Calu3 (cell line): ENCODE data around the gene FFAR2. TPM values are rescaled to one million over a fixed set of nuclear protein-coding genes. Genes with fewer than 3 reads are reported as not detected.
A peak's percentile ranks its signal among the peaks of the same experiment; 100 is the strongest.

ENCODE experiments used
- BruUV-seq: library from RNA; stranded (reverse); fragments of 400-500 nt; replicated peaks from 2 replicates; lab custom pipeline; 2021; lab: Mats Ljungman, UMichigan
- CTCF ChIA-PET: fragments of 300-600 bp; sonication (Branson Sonifier 250); formaldehyde crosslinking; loops from one replicate; lab custom pipeline; 2022; ENCODE audit warnings: antibody characterized with exemption; lab: Charles Lee
- DNase-seq: peaks from one replicate; pipeline ENCODE4 v3.0.0; 2022
- H3K27ac Mint-ChIP-seq: one replicate; pipeline ENCODE4 v1.8.0; 2022; ENCODE audit warnings: mixed read lengths; ENCODE audit not compliant: unreplicated experiment
- H3K27me3 Mint-ChIP-seq: one replicate; pipeline ENCODE4 v1.8.0; 2022; ENCODE audit warnings: mixed read lengths; ENCODE audit not compliant: unreplicated experiment
- H3K36me3 Mint-ChIP-seq: one replicate; pipeline ENCODE4 v1.8.0; 2022; ENCODE audit warnings: mild to moderate bottlenecking, moderate library complexity, mixed read lengths; ENCODE audit not compliant: insufficient read depth, unreplicated experiment
- H3K4me1 Mint-ChIP-seq: one replicate; pipeline ENCODE4 v1.8.0; 2022; ENCODE audit warnings: mild to moderate bottlenecking, low read depth, mixed read lengths; ENCODE audit not compliant: unreplicated experiment
- H3K4me3 Mint-ChIP-seq: one replicate; pipeline ENCODE4 v1.8.0; 2022; ENCODE audit warnings: mild to moderate bottlenecking, low read depth, moderate library complexity, mixed read lengths; ENCODE audit not compliant: unreplicated experiment
- H3K9me3 Mint-ChIP-seq: one replicate; pipeline ENCODE4 v1.8.0; 2022; ENCODE audit warnings: low read depth, mixed read lengths; ENCODE audit not compliant: unreplicated experiment
- intact Hi-C: fragments of 100-400 bp; cut with micrococcal nuclease; formaldehyde crosslinking; loops from one replicate; pipeline ENCODE4 v1.10.0; 2022; ENCODE audit not compliant: unreplicated experiment
- total RNA-seq: library from RNA; stranded (reverse); gene quantifications from 2 replicates; pipeline ENCODE4 v1.2.3, GENCODE V29; 2022
- TF ChIP-seq, protein P1 (sequence below): fragments of 200-600 bp; IDR thresholded peaks from one replicate; pipeline ENCODE4 v1.8.0; 2022; ENCODE audit warnings: antibody characterized with exemption; ENCODE audit not compliant: unreplicated experiment

Gene FFAR2
- total RNA-seq, 1 experiment from 2014 or later, result not detected

DNA sequence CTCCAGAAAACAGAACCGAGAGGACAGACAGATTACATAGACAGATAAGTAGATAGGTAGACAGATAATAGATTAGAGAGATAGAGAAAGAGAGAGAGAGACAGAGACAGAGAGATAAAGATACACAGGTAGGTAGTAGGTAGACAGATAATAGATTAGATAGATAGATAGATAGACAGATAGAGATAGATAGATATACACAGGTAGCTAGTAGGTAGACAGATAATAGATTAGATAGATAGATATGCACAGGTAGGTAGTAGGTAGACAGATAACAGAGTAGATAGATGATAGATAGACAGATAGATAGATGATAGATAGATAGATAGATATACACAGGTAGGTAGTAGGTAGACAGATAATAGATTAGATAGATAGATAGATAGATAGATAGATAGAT is 10.1 kb downstream of the FFAR2 start:
- DNase-seq, result no peak
- Mint-ChIP-seq H3K4me3 (no peak overlapping the region), H3K4me1 (peaks cover 39% of the 10 kb centered on the region), H3K27me3 (peaks cover 35% of the 10 kb centered on the region), H3K36me3 (no peaks in the 10 kb centered on the region), H3K27ac (no peak overlapping the region), H3K9me3 (no peaks in the 10 kb centered on the region)
- TF ChIP-seq, protein P1, sequence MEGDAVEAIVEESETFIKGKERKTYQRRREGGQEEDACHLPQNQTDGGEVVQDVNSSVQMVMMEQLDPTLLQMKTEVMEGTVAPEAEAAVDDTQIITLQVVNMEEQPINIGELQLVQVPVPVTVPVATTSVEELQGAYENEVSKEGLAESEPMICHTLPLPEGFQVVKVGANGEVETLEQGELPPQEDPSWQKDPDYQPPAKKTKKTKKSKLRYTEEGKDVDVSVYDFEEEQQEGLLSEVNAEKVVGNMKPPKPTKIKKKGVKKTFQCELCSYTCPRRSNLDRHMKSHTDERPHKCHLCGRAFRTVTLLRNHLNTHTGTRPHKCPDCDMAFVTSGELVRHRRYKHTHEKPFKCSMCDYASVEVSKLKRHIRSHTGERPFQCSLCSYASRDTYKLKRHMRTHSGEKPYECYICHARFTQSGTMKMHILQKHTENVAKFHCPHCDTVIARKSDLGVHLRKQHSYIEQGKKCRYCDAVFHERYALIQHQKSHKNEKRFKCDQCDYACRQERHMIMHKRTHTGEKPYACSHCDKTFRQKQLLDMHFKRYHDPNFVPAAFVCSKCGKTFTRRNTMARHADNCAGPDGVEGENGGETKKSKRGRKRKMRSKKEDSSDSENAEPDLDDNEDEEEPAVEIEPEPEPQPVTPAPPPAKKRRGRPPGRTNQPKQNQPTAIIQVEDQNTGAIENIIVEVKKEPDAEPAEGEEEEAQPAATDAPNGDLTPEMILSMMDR, result no peak
- intact Hi-C loops, result no loop called here
- CTCF ChIA-PET, result interaction anchor here (0.6 to 1.2 kb wide), 2 partner anchors 10 to 144 kb away, joined by 3 read pairs; no protein-coding TSS in a partner anchor
- BruUV-seq, result no TSS peak

DNA sequence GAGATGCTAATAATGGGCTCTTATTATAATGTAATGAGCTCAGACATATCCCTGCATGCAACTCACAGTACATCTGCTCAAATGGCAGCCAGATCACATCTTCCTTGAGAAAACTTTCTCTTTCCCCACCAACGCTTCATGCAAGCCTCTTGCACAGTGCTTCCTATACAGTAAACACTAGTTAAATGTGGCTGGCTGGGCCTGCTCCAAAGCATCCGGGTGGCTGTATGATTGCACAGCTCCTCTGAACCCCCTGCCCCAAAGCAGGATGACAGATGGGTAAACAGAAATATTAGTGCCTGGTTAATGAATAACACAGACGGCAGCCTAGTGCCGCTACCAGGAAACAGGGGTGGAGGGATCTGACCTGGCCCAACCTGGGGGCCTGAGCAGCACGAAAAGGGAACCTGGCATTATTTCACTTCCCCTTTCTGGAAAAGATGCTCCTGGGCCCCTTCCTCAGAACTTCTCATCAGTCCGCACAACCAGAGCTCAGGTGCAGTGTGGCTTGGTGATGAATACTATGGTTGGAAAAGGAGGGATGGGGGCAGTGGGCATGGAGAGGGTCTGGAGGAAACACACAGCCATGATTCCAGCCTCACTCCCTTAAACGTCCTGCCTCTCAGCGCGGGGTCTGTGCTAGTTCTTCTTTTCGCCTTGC is 10.8 kb downstream of the FFAR2 start:
- intact Hi-C loops, result no loop called here
- Mint-ChIP-seq H3K4me1 (peaks cover 39% of the 10 kb centered on the region), H3K27ac (no peak overlapping the region), H3K36me3 (no peaks in the 10 kb centered on the region), H3K4me3 (no peak overlapping the region), H3K27me3 (peaks cover 36% of the 10 kb centered on the region), H3K9me3 (no peaks in the 10 kb centered on the region)
- TF ChIP-seq, protein P1, result no peak
- DNase-seq, result peak; percentile 56
- CTCF ChIA-PET, result interaction anchor here (0.6 to 1.3 kb wide), 4 partner anchors 9 to 144 kb away, joined by 3 read pairs; no protein-coding TSS in a partner anchor
- BruUV-seq, result no TSS peak

DNA sequence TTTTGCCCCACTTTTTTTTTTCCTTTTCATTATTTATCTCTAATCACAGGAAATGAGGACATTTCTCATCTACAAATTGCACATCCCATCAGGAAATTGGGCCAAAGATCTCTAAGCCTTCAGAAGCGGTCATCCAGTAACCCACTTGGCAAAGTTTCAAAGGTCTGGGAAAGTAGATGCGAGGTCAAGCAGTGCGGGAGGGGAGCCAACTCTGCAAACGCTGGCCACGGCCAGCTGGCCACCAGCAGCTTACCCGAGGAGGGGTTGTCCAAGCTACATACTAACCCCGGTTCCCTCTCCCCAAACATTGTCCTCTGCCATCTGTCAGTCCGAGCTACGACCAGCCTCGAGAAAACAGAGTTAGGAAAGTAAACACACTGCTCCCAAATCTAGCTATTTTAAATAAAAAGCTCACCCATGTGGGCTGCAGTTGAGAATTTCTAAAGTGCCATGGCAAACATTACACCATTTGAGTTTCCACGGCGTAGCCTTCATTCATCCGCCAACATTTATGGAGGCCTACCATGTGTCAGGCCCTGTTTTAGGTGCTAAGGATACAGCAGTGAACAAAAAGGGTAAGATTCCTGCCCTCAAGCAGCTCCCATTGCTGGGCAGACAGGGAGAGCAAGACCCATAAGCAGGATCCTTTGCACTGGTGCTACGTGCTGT is 11.5 kb downstream of the FFAR2 start:
- Mint-ChIP-seq H3K4me1 (peaks cover 39% of the 10 kb centered on the region), H3K4me3 (no peak overlapping the region), H3K9me3 (no peaks in the 10 kb centered on the region), H3K27me3 (peaks cover 41% of the 10 kb centered on the region), H3K36me3 (no peaks in the 10 kb centered on the region), H3K27ac (no peak overlapping the region)
- BruUV-seq, result no TSS peak
- CTCF ChIA-PET, result interaction anchor here (1.1 to 1.3 kb wide), 3 partner anchors 9 to 39 kb away, joined by 3 read pairs; no protein-coding TSS in a partner anchor
- intact Hi-C loops, result no loop called here
- peak; percentile 11 for DNase-seq
- TF ChIP-seq, protein P1, result no peak

DNA sequence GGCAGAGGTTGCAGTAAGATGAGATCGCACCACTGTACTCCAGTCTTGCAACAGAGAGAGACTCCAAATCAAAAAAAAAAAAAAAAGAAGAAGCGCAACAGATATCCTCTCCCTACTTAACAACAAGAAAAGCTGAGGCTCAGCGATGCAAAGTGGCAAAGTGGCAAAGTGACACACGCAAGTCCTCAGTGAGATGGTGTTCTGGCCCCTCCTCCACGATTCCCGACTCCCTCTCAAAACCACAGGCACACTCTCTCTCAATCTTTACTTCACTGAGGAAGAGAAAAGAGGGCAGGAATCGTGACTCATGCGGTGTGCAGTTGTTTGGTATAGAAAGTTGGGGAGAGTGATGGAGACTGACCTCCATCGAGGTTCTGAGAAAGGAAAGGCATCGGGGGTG is 12.6 kb downstream of the FFAR2 start:
- TF ChIP-seq, protein P1, result no peak
- H3K9me3 Mint-ChIP-seq, result no peaks in the 10 kb centered on the region
- no peak overlapping the region for H3K27ac Mint-ChIP-seq
- CTCF ChIA-PET, result interaction anchor here (1.1 kb wide), 1 partner anchor 29 kb away, joined by 8 read pairs; no protein-coding TSS in a partner anchor
- DNase-seq, result no peak
- intact Hi-C loops, result no loop called here
- H3K27me3 Mint-ChIP-seq, result peaks cover 52% of the 10 kb centered on the region
- BruUV-seq, result no TSS peak
- no peaks in the 10 kb centered on the region for H3K36me3 Mint-ChIP-seq
- no peak overlapping the region for H3K4me3 Mint-ChIP-seq
- H3K4me1 Mint-ChIP-seq, result peaks cover 39% of the 10 kb centered on the region
